Coronary artery (tissue), 2 donors: Measurements from ENCODE around the gene KLRF1.

Source experiments
- DNase-seq: peaks from one replicate; pipeline ENCODE4 v3.0.0-alpha.2; 2017; ENCODE audit warnings: low spot score
- H3K27ac ChIP-seq, 2 donors: fragments of 200-600 bp; sonication (generic); one replicate each; pipeline ENCODE4 v1.5.1; 2016 to 2019
- H3K4me3 ChIP-seq: fragments of 200-600 bp; sonication (generic); 2 replicates; pipeline ENCODE4 v1.5.1; 2016; ENCODE audit warnings: mild to moderate bottlenecking, moderate library complexity
- TF ChIP-seq, protein P1 (sequence below): fragments of 200-600 bp; sonication (generic); IDR thresholded peaks from one replicate; pipeline ENCODE4 v1.5.1; 2019; ENCODE audit warnings: antibody characterized with exemption

KLRF1 gene

GRCh38 chr12:9856151-9856550 lies 28.9 kb downstream of the KLRF1 start:
- no peak for DNase-seq
- Histone ChIP-seq H3K4me3 (no peak overlapping the region), H3K27ac (no peak overlapping the region)
- TF ChIP-seq, protein P1, sequence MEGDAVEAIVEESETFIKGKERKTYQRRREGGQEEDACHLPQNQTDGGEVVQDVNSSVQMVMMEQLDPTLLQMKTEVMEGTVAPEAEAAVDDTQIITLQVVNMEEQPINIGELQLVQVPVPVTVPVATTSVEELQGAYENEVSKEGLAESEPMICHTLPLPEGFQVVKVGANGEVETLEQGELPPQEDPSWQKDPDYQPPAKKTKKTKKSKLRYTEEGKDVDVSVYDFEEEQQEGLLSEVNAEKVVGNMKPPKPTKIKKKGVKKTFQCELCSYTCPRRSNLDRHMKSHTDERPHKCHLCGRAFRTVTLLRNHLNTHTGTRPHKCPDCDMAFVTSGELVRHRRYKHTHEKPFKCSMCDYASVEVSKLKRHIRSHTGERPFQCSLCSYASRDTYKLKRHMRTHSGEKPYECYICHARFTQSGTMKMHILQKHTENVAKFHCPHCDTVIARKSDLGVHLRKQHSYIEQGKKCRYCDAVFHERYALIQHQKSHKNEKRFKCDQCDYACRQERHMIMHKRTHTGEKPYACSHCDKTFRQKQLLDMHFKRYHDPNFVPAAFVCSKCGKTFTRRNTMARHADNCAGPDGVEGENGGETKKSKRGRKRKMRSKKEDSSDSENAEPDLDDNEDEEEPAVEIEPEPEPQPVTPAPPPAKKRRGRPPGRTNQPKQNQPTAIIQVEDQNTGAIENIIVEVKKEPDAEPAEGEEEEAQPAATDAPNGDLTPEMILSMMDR, result no peak

DNA sequence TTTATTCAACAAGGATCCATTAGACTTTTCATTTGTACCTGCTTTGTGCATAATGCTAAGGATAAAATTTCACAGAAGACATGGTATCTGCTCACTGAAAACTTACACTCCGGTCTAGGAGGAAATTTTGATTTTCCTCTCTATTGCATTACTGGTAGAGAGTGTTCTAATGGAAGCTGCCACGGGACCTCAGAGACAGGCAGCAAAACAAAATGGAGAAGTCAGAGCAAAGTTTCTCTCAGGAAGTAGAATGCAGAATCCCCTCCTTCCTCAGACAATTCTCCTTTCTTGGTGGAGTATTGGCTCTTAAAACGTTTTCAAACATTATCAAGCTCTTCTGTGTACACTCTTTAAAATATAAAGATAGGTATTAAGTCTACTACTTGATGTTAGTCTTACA lies 29.6 kb downstream of the KLRF1 start:
- DNase-seq, result no peak
- Histone ChIP-seq H3K4me3 (no peak overlapping the region), H3K27ac (no peak overlapping the region)
- TF ChIP-seq, protein P1, result no peak

DNA sequence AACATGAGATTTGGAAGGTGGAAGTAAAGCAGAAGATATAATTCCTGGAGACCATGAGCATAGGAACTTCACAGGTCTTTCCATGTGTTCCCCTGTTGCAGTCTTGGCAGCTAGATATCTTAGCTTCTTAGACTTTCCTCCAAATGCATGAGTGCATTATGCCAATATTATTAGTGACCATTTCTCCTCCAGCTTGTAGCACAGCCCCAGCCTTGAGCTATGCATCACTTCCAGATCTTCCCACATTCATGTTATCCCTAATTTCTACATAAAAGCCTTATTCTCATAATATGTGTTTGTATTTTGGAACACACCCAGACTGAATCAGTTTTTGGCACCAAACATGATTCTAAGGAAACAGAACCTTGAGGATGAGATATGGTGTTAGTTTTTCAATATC lies 30.9 kb downstream of the KLRF1 start:
- Histone ChIP-seq H3K27ac (no peak overlapping the region), H3K4me3 (no peak overlapping the region)
- DNase-seq, result no peak
- TF ChIP-seq, protein P1, result no peak

DNA sequence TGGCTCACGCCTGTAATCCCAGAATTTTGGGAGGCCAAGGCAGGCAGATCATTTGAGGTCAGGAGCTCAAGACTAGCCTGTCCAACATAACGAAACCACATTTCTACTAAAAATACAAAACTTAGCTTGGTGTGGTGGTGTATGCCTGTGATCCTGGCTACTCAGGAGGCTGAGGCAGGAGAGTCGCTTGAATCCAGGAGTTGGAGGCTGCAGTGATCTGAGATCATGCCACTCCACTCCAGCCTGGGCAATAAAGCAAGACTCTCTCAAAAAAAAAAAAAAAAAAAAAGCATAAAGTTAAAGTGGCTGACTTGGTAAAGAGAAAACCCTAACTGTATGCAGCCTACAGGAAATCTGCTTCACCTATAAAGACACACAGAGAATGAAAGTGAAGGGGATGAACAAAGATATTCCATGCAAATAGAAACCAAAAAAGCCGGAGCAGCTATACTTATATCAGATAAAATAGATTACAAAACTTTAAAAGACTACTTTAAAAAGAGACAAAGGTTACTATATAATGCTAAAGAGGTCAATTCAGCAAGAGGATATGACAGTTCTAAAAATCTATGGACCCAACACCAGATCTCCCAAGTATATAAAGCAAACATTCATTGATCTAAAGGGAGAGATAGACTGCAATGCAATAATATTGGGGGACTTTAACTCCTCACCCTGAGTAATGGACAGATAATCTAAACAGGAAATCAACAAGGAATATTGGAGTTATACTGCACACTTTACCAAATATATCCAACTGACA lies 37.8 kb downstream of the KLRF1 start:
- no peak overlapping the region for H3K27ac ChIP-seq
- TF ChIP-seq, protein P1, result no peak
- DNase-seq, result no peak
- peak overlapping the region; percentile 21 for H3K4me3 ChIP-seq

DNA sequence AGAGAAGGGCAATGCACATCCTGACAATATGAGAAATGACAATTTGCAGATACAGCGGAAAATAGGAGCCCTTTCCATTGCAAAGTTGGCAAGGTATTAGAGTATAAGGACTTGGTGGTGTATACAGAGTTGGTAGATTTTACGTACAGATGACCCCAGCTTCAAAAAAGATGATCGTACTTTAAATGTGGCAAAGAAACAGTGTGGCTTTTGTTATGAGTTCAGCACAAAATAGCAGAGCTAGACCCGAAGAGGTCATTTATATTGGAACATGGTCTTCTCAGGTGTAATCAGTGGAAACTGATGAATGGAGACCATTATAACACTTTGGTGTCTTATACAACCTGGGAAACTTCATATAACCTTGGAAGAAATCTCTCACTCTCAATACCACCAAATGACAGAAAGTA lies 39.6 kb downstream of the KLRF1 start:
- no peak for DNase-seq
- Histone ChIP-seq H3K27ac (peak overlapping the region in 1 of 2 donors; percentile 39), H3K4me3 (peak overlapping the region; percentile 67)
- TF ChIP-seq, protein P1, result no peak

DNA sequence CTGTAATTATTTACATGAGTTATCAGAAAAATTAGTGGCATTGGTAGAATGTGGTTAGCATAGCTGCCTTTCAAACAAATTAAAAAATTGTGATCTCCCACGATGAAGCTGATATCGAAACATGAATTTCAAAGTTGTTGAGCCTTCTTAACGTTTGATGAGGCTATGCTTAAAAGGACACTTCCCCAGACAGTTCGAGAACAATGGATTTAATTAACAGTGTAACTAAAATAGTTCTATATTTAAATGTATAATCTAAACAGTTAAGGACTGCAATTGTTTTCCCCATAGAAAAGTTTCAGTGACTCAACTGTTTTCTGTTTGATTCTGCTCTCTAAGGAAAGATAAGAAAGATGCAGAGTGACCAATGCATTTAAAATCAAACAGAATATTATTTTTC lies 40.2 kb downstream of the KLRF1 start:
- no peak for DNase-seq
- Histone ChIP-seq H3K4me3 (peak overlapping the region; percentile 67), H3K27ac (peak overlapping the region; percentile 12 to 67)
- TF ChIP-seq, protein P1, result no peak

- DNase-seq, result no peak
- Histone ChIP-seq H3K4me3 (peak overlapping the region; percentile 67), H3K27ac (peak overlapping the region; percentile 63 to 67)
- TF ChIP-seq, protein P1, result no peak
These were observed 41.1 kb downstream of the KLRF1 start for GRCh38 chr12:9868311-9868801.
